Spleen (tissue), 11 donors: ENCODE measurements around the gene NHSL1. TPM values are rescaled to one million over a fixed set of nuclear protein-coding genes. Genes with fewer than 3 reads are reported as not detected.

ENCODE experiments used
- DNase-seq: peaks from one replicate; pipeline ENCODE4 v3.0.0-alpha.2; 2020
- H3K27ac ChIP-seq, 8 donors: fragments of 200-600 bp; sonication (generic) in 7 of 8; 1 replicate in 4 of 8; 2 replicates in 4 of 8; pipeline versions ENCODE4 v1.5.0 to v1.8.0; 2016 to 2021; ENCODE audit warnings: inconsistent platforms in 4 of 8, mild to moderate bottlenecking in 4 of 8, moderate library complexity in 1 of 8
- H3K27me3 ChIP-seq, 7 donors: fragments of 200-600 bp; sonication (generic) in 6 of 7; replicated peaks in 1 of 7; 1 replicate in 4 of 7; 2 replicates in 3 of 7; pipeline versions ENCODE4 v1.5.0 to v1.8.0; 2016 to 2021; ENCODE audit warnings: inconsistent platforms in 3 of 7, mild to moderate bottlenecking in 1 of 7
- H3K36me3 ChIP-seq, 6 donors: fragments of 200-600 bp; sonication (generic) in 5 of 6; 1 replicate in 4 of 6; 2 replicates in 2 of 6; pipeline versions ENCODE4 v1.5.0 to v1.8.0; 2016 to 2021; ENCODE audit warnings: inconsistent platforms in 2 of 6
- H3K4me1 ChIP-seq, 6 donors: fragments of 200-600 bp; sonication (generic) in 5 of 6; 1 replicate in 3 of 6; 2 replicates in 3 of 6; pipeline versions ENCODE4 v1.5.0 to v1.8.0; 2016 to 2021; ENCODE audit warnings: inconsistent platforms in 3 of 6
- H3K4me3 ChIP-seq, 8 donors: fragments of 200-600 bp; sonication (generic) in 7 of 8; 1 replicate in 4 of 8; 2 replicates in 4 of 8; pipeline versions ENCODE4 v1.5.0 to v1.8.0; 2016 to 2021; ENCODE audit warnings: inconsistent platforms in 4 of 8, mild to moderate bottlenecking in 4 of 8, moderate library complexity in 2 of 8
- H3K9me3 ChIP-seq, 8 donors: fragments of 200-600 bp; sonication (generic) in 7 of 8; 1 replicate in 4 of 8; 2 replicates in 4 of 8; pipeline versions ENCODE4 v1.5.0 to v1.8.0; 2016 to 2021; ENCODE audit warnings: inconsistent platforms in 4 of 8
- CTCF ChIP-seq, 11 experiments: fragments of 200-600 bp in 7 of 11; fragments of 450-650 bp in 4 of 11; sonication (generic) in 4 of 11; IDR thresholded peaks in 8 of 11; conservative IDR thresholded peaks in 3 of 11; 1 replicate in 7 of 11; 2 replicates in 4 of 11; pipeline versions ENCODE4 v1.4.0 to v1.8.0; 2016 to 2021; ENCODE audit warnings: antibody characterized with exemption in 11 of 11, inconsistent platforms in 4 of 11, mild to moderate bottlenecking in 1 of 11
- POLR2A ChIP-seq, 3 donors: fragments of 450-650 bp; IDR thresholded peaks; one replicate each; pipeline ENCODE4 v1.5.1; 2017; ENCODE audit warnings: antibody characterized with exemption in 3 of 3, mild to moderate bottlenecking in 1 of 3
- POLR2AphosphoS5 ChIP-seq, 3 donors: sonication (generic); formaldehyde crosslinking; IDR thresholded peaks; one replicate each; pipeline ENCODE4 v1.5.1; 2017; ENCODE audit warnings: antibody characterized with exemption in 3 of 3
- WGBS, 5 donors: extraction: QIAGEN DNeasy Blood & Tissue Kit in 3 of 5; methylation state at CpG; one replicate each; pipeline versions ENCODE4 v1.1.5 to v1.1.7; 2013 to 2018; 5-methylcytosine and 5-hydroxymethylcytosine counted together
- intact Hi-C: fragments of 100-400 bp; cut with DNase I; formaldehyde crosslinking; loops from one replicate; pipeline ENCODE4 v1.15.0; 2023; ENCODE audit warnings: low total_unique reads
- polyA plus RNA-seq, 3 donors: library from polyadenylated mRNA; stranded (reverse); fragments of 200-250 nt; gene quantifications; one replicate each; pipeline ENCODE4 v1.2.1, GENCODE V29; 2013
- total RNA-seq, 7 donors: library from RNA; depleted of rRNA in 3 of 7; stranded (reverse); fragments of >200 nt in 3 of 7; fragmentation: NEBNext Ultra II Directional in 4 of 7; extraction: Animal tissue kit (Norgen Biotek cat#: 25700) in 4 of 7; gene quantifications; one replicate each; pipeline versions ENCODE4 v1.1.0 to v1.2.1, GENCODE V29; 2016 to 2021
- donor health status: healthy with polysubstance abuse.
- donor health status: DM: no; HTN: no; CAD: no; lungs with moderate emphysema.
- donor health status: DM: no; HTN: no; CAD: no.
- donor health status: Bipolar disorder and iron deficiency.
- donor health status: healthy.
- donor health status: DM: no; HTN: no; CAD: no.
- donor health status: DM: yes; HTN: yes; CAD: no.

Gene NHSL1
- total and polyA plus RNA-seq, 10 donors: 0.39 to 14.0 (median 6.7) TPM

GRCh38 chr6:138465007-138465645 lies 34.2 kb downstream of the NHSL1 start:
- H3K27me3 ChIP-seq: no peaks in the 10 kb centered on the region
- H3K4me1 ChIP-seq: no peaks in the 10 kb centered on the region

DNA sequence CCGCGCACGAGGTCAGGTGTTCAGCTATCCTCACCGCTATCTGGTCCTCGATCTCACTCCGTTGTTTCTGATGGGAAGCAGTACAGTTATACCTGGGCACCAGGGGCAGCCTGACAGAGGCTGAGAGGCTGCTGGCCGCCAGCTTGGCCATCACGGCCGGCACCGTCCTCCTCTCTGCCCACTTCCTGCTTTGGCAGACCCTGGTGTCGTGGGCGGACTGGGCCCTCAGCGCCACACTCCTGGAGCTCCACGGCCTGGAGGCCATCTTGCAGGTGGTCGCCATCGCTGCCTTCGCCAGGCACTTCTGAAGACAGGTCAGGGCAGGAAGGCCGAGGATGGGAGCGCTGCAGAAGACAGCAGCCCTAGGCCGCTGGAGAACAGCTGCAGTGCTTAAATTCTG lies 35.2 kb downstream of the NHSL1 start:
- no peaks in the 10 kb centered on the region for H3K4me1 ChIP-seq
- H3K9me3 ChIP-seq: no peaks in the 10 kb centered on the region
- H3K4me3 ChIP-seq: no peak overlapping the region
- intact Hi-C loops: no loop called here
- H3K27ac ChIP-seq: no peak overlapping the region
- H3K36me3 ChIP-seq: peaks cover 0 to 8% (median 0%) of the 10 kb centered on the region in 6 donors
- no peak for TF ChIP-seq POLR2A (IDR thresholded peaks at IDR 0.05)
- no peak for TF ChIP-seq CTCF (IDR thresholded peaks at IDR 0.05 in 8 of 11, conservative IDR thresholded peaks at IDR 0.05 in 3 of 11)
- TF ChIP-seq POLR2AphosphoS5 (IDR thresholded peaks at IDR 0.05): no peak
- no peaks in the 10 kb centered on the region for H3K27me3 ChIP-seq
- no peak for DNase-seq
- WGBS, 5 donors: 87 to 99% (median 97%) methylated on average over 9 to 20 of the region's 20 CpGs

More at GRCh38 chr6:138465007-138465645, 34.2 kb downstream of the NHSL1 start:
- DNase-seq: no peak
- Histone ChIP-seq H3K36me3 (peaks cover 0 to 8% (median 0%) of the 10 kb centered on the region in 6 donors), H3K27ac (no peak overlapping the region), H3K9me3 (no peaks in the 10 kb centered on the region), H3K4me3 (no peak overlapping the region)
- no peak for TF ChIP-seq POLR2A (IDR thresholded peaks at IDR 0.05)
- no peak for TF ChIP-seq POLR2AphosphoS5 (IDR thresholded peaks at IDR 0.05)
- TF ChIP-seq CTCF (IDR thresholded peaks at IDR 0.05 in 8 of 11, conservative IDR thresholded peaks at IDR 0.05 in 3 of 11): no peak
- intact Hi-C loops: no loop called here
- 38 to 72% (median 53%) methylated on average over 1 of the region's 1 CpG for WGBS, 5 donors

DNA sequence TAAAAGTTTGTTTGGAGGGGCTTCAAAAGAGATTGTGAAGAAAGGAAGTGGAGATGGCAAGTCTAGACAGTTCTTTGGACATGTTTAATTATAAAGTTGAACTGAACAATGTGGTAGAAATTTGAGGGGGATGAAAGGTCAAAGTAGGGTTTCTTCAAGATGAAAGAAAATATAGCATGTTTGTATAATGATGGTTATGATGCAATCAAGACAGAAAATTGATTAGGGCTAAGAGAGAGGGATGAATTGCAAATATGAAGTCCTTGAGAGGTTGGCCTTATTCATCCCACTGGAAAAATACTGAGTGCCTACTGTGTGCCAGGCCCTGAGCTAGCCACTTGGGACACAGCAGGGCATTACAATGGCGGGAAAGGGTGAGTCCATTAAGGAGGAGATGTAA lies 37.6 kb downstream of the NHSL1 start:
- no peak for TF ChIP-seq POLR2AphosphoS5 (IDR thresholded peaks at IDR 0.05)
- intact Hi-C loops: no loop called here
- WGBS, 5 donors: 84 to 100% (median 91%) methylated on average over 1 of the region's 1 CpG
- no peak for DNase-seq
- no peaks in the 10 kb centered on the region for H3K9me3 ChIP-seq
- no peak overlapping the region for H3K27ac ChIP-seq
- H3K4me3 ChIP-seq: no peak overlapping the region
- no peaks in the 10 kb centered on the region for H3K27me3 ChIP-seq
- peaks cover 0 to 8% (median 0%) of the 10 kb centered on the region in 6 donors for H3K36me3 ChIP-seq
- peaks cover 0 to 5% (median 3%) of the 10 kb centered on the region in 6 donors for H3K4me1 ChIP-seq

DNA sequence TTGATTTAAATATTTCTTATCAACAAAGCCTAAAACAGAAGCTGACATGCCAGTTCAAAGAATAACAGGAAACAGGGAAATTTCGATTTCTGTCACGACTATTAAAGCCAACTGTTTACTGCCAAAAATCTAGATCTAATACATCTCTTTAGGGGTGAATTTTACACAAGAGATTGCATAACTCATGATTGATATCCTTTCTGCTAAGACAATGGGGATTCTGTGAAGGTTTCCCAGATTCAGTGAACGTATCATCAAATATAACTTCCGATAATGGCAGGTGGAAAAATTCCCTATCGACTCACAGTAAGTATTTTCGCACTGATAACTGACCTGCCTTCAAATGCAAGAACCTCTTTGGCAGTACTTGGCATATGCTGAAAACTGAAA lies 42.9 kb downstream of the NHSL1 start:
- WGBS, 5 donors: 44 to 68% (median 57%) methylated on average over 6 of the region's 6 CpGs
- H3K4me3 ChIP-seq: peak overlapping the region in 1 of 8 donors; percentile 52
- no peak for TF ChIP-seq CTCF (IDR thresholded peaks at IDR 0.05 in 8 of 11, conservative IDR thresholded peaks at IDR 0.05 in 3 of 11)
- no peak for TF ChIP-seq POLR2AphosphoS5 (IDR thresholded peaks at IDR 0.05)
- no peak for TF ChIP-seq POLR2A (IDR thresholded peaks at IDR 0.05)
- no peak for DNase-seq
- intact Hi-C loops: no loop called here
- H3K27me3 ChIP-seq: no peaks in the 10 kb centered on the region
- peaks cover 0 to 25% (median 17%) of the 10 kb centered on the region in 6 donors for H3K4me1 ChIP-seq
- peak overlapping the region in 6 of 8 donors; percentile 40 to 81 (median 64) for H3K27ac ChIP-seq
- no peaks in the 10 kb centered on the region for H3K36me3 ChIP-seq
- no peaks in the 10 kb centered on the region for H3K9me3 ChIP-seq
